CD8-positive, alpha-beta memory T cell (primary cell): Measurements from ENCODE around the gene ILK. TPM values are rescaled to one million over a fixed set of nuclear protein-coding genes. Genes with fewer than 3 reads are reported as not detected.

Source experiments
- CTCF ChIA-PET: fragments of 350-600 bp; sonication (Branson Sonifier 250); formaldehyde crosslinking; loops from one replicate; lab custom pipeline; 2021; ENCODE audit warnings: antibody characterized with exemption; lab: Charles Lee
- POLR2A ChIA-PET: fragments of 350-600 bp; sonication (Branson Sonifier 250); formaldehyde crosslinking; loops from one replicate; lab custom pipeline; 2021; ENCODE audit warnings: antibody characterized with exemption; lab: Charles Lee
- DNase-seq, 5 donors: peaks; one replicate each; pipeline versions ENCODE4 v3.0.0 to v3.0.0-alpha.2; 2020 to 2022; ENCODE audit warnings: mixed read lengths in 1 of 5
- H3K27ac ChIP-seq: one replicate; pipeline ENCODE4 v1.7.0; 2013; ENCODE audit warnings: low read depth, mild to moderate bottlenecking, low read length, moderate library complexity
- H3K27me3 ChIP-seq: 2 replicates; pipeline ENCODE4 v1.7.0; 2013; ENCODE audit warnings: low read length, mild to moderate bottlenecking; ENCODE audit not compliant: insufficient read depth, poor library complexity, severe bottlenecking
- H3K36me3 ChIP-seq: 2 replicates; pipeline ENCODE4 v1.7.0; 2013; ENCODE audit warnings: mild to moderate bottlenecking, low read length, moderate library complexity; ENCODE audit not compliant: insufficient read depth
- H3K4me1 ChIP-seq: 2 replicates; pipeline ENCODE4 v1.7.0; 2013; ENCODE audit warnings: mild to moderate bottlenecking, low read length, moderate library complexity; ENCODE audit not compliant: insufficient read depth
- H3K4me3 ChIP-seq: 2 replicates; pipeline ENCODE4 v1.7.0; 2013; ENCODE audit warnings: mild to moderate bottlenecking, low read length
- H3K9me3 ChIP-seq: 2 replicates; pipeline ENCODE4 v1.7.0; 2013; ENCODE audit warnings: mild to moderate bottlenecking, low read length
- H3K27ac Mint-ChIP-seq, 8 donors: one replicate each; pipeline ENCODE4 v1.8.0; 2020 to 2021; ENCODE audit warnings: mixed read lengths in 8 of 8, mild to moderate bottlenecking in 6 of 8, inconsistent platforms in 3 of 8, moderate library complexity in 3 of 8
- H3K27me3 Mint-ChIP-seq, 2 donors: one replicate each; pipeline ENCODE4 v1.8.0; 2020 to 2021; ENCODE audit warnings: mixed read lengths in 2 of 2, mild to moderate bottlenecking in 1 of 2, moderate library complexity in 1 of 2
- H3K36me3 Mint-ChIP-seq, 3 donors: one replicate each; pipeline ENCODE4 v1.8.0; 2020 to 2021; ENCODE audit warnings: mixed read lengths in 3 of 3, inconsistent platforms in 1 of 3, mild to moderate bottlenecking in 1 of 3
- H3K4me1 Mint-ChIP-seq, 3 donors: one replicate each; pipeline ENCODE4 v1.8.0; 2020 to 2021; ENCODE audit warnings: mixed read lengths in 3 of 3, inconsistent platforms in 1 of 3, mild to moderate bottlenecking in 1 of 3
- H3K4me3 Mint-ChIP-seq, 7 donors: one replicate each; pipeline ENCODE4 v1.8.0; 2020 to 2021; ENCODE audit warnings: mixed read lengths in 7 of 7, mild to moderate bottlenecking in 6 of 7, moderate library complexity in 4 of 7, inconsistent platforms in 2 of 7
- H3K9me3 Mint-ChIP-seq, 5 donors: one replicate each; pipeline ENCODE4 v1.8.0; 2020 to 2022; ENCODE audit warnings: mixed read lengths in 5 of 5, mild to moderate bottlenecking in 3 of 5, moderate library complexity in 2 of 5, inconsistent platforms in 1 of 5
- polyA plus RNA-seq: library from polyadenylated mRNA; unstranded; fragments of 300-500 nt; fragmentation: Illumina TruSeq; gene quantifications from one replicate; pipeline ENCODE4 v1.2.3, GENCODE V29; 2021
- total RNA-seq, 2 experiments: library from RNA; stranded (reverse); gene quantifications; one replicate each; pipeline ENCODE4 v1.2.3, GENCODE V29; 2021

Gene ILK
- total and polyA plus RNA-seq, 3 experiments from 2014 or later, result 90.1 to 111 (median 92.6) TPM

DNA sequence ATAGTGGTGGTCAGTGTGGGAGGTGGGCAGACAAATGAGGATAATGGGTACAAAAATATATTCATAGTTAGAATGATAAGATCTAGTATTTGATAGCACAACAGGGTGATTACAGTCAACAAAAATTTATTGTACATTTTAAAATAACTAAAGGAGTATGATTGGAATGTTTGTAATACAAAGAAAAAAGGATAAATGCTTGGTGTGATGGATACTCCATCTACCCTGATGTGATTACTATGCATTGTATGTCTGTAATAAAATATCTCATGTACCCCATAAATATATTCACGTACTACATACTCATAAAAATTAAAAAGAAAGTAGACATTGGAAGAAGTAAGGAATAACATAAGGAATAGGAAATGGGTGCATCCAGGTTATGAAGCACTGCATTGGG, 15.6 kb upstream of the ILK start:
- Histone ChIP-seq H3K4me3 (no peak overlapping the region), H3K27me3 (no peaks in the 10 kb centered on the region), H3K36me3 (no peaks in the 10 kb centered on the region), H3K27ac (no peak overlapping the region), H3K4me1 (no peaks in the 10 kb centered on the region), H3K9me3 (peaks cover 6% of the 10 kb centered on the region)
- CTCF ChIA-PET, result interaction anchor here (1.2 kb wide), 2 partner anchors 9 to 95 kb away, joined by 3 read pairs; partner anchors contain the start of gene MRPL17
- Mint-ChIP-seq H3K27me3 (no peaks in the 10 kb centered on the region), H3K4me1 (peaks cover under 1 to 3% (median 2%) of the 10 kb centered on the region in 3 donors), H3K36me3 (peaks cover 16 to 53% (median 24%) of the 10 kb centered on the region in 3 donors), H3K27ac (peak overlapping the region in 1 of 8 donors; percentile 78), H3K4me3 (no peak overlapping the region), H3K9me3 (peaks cover 15 to 21% (median 20%) of the 10 kb centered on the region in 5 donors)
- POLR2A ChIA-PET, result no interaction called here
- no peak for DNase-seq

DNA sequence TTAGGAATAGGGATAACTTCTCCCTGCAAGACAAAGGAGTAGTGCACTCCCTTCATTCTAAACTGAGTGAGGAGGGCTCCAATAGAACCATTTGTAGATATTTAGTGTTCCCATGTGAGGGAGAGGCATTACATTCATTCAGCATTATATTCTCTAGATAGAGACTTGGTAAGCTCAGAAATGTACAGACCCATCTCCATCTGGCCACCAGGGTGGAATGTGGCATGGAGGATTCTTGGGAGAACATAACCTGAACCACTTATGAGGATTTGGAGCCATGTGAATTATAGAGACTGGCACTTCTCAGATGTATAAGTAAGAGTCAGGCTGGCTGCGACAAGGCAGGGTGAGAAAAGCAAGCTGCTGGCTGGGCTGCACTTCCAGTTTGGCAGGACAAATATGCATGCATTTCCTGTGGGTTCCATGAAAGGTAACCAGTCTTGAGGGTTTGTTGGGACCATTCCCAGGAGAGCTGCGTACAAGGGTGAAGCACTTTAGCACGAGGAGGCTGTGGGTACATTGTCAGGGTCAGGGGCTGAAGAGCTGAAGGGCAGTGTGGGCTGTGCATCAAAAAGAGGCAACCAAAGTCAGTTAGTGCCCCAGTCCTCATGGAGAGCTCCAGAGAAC, 9.3 kb upstream of the ILK start:
- CTCF ChIA-PET, result interaction anchor here (1.2 to 3.6 kb wide), 3 partner anchors 15 to 144 kb away, joined by 3 to 14 read pairs (median 3); partner anchors contain the start of gene MRPL17
- Histone ChIP-seq H3K4me3 (no peak overlapping the region), H3K4me1 (no peaks in the 10 kb centered on the region), H3K27me3 (no peaks in the 10 kb centered on the region), H3K9me3 (no peaks in the 10 kb centered on the region), H3K27ac (no peak overlapping the region), H3K36me3 (peaks cover 2% of the 10 kb centered on the region)
- H3K9me3 Mint-ChIP-seq, result no peaks in the 10 kb centered on the region
- H3K4me1 Mint-ChIP-seq, result peaks cover 16 to 48% (median 35%) of the 10 kb centered on the region in 3 donors
- POLR2A ChIA-PET, result no interaction called here
- H3K4me3 Mint-ChIP-seq, result peak overlapping the region in 1 of 7 donors; percentile 4
- H3K36me3 Mint-ChIP-seq, result peaks cover 0 to 80% (median 14%) of the 10 kb centered on the region in 3 donors
- H3K27me3 Mint-ChIP-seq, result no peaks in the 10 kb centered on the region
- DNase-seq, result no peak
- H3K27ac Mint-ChIP-seq, result peak overlapping the region; percentile 17 to 86 (median 50)

DNA sequence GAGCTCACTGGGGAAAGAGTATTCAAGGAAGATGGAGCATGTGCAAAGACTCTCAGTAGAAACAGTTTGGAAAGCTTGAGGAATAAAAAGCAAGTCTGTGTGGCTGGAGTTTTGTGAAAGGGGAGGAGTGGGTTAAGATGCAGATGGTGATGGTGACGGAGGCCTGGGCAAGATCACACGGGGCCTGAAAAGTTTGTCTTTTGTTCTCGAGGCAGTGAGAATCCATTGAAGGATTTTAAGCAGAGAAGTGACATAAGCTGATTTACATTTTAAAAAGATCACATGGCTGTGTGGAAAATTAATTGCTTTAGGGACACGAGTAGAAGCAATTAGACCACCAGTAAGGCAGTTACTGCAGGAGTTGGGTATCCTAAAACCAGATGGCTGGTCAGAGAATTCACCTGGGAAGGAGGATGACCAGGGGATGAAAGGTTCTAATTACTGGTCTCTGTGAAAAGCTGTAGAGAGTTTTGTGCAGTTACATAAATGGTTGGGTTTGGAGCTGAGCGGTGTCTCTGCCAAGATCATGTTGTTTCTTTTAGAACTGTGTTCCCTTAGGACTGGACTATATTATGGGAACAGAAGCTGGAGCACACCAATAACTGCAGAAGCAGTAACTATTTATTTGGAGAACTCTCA, 7.2 kb upstream of the ILK start:
- peak overlapping the region in 1 of 7 donors; percentile 17 for H3K4me3 Mint-ChIP-seq
- Histone ChIP-seq H3K4me3 (no peak overlapping the region), H3K27me3 (no peaks in the 10 kb centered on the region), H3K9me3 (no peaks in the 10 kb centered on the region), H3K4me1 (peaks cover under 1% of the 10 kb centered on the region), H3K36me3 (peaks cover 23% of the 10 kb centered on the region), H3K27ac (no peak overlapping the region)
- H3K4me1 Mint-ChIP-seq, result peaks cover 22 to 58% (median 40%) of the 10 kb centered on the region in 3 donors
- CTCF ChIA-PET, result interaction anchor here (0.7 to 3.6 kb wide), 4 partner anchors 16 to 87 kb away, joined by 3 to 14 read pairs (median 4); partner anchors contain the start of genes MRPL17 and TPP1
- POLR2A ChIA-PET, result interaction anchor here (0.9 kb wide), 1 partner anchor 79 kb away, joined by 4 read pairs; no protein-coding TSS in a partner anchor
- H3K9me3 Mint-ChIP-seq, result no peaks in the 10 kb centered on the region
- H3K27ac Mint-ChIP-seq, result peak overlapping the region in 4 of 8 donors; percentile 3 to 87 (median 36)
- H3K36me3 Mint-ChIP-seq, result peaks cover 0 to 92% (median 13%) of the 10 kb centered on the region in 3 donors
- H3K27me3 Mint-ChIP-seq, result no peaks in the 10 kb centered on the region
- no peak for DNase-seq

GRCh38 chr11:6598555-6598954, 5.0 kb upstream of the ILK start:
- no peak for DNase-seq
- H3K27ac Mint-ChIP-seq, result peak overlapping the region in 6 of 8 donors; percentile 11 to 77 (median 26)
- POLR2A ChIA-PET, result no interaction called here

GRCh38 chr11:6599449-6599848, 4.1 kb upstream of the ILK start:
- Histone ChIP-seq H3K9me3 (no peaks in the 10 kb centered on the region), H3K4me3 (no peak overlapping the region), H3K36me3 (peaks cover 28% of the 10 kb centered on the region), H3K27ac (no peak overlapping the region), H3K4me1 (peaks cover 16% of the 10 kb centered on the region), H3K27me3 (no peaks in the 10 kb centered on the region)
- Mint-ChIP-seq H3K27me3 (no peaks in the 10 kb centered on the region), H3K9me3 (no peaks in the 10 kb centered on the region), H3K36me3 (peaks cover 0 to 68% (median 10%) of the 10 kb centered on the region in 3 donors), H3K4me3 (peak overlapping the region in 1 of 7 donors; percentile 73), H3K27ac (peak overlapping the region in 3 of 8 donors; percentile 35 to 67 (median 56)), H3K4me1 (peaks cover 19 to 41% (median 25%) of the 10 kb centered on the region in 3 donors)
- DNase-seq, result no peak
- ChIA-PET POLR2A (no interaction called here), CTCF (interaction anchor here (1.0 to 1.8 kb wide), 4 partner anchors 12 to 84 kb away, joined by 3 to 5 read pairs (median 4); partner anchors contain the start of gene MRPL17)

More at GRCh38 chr11:6598555-6598954, 5.0 kb upstream of the ILK start:
- no peaks in the 10 kb centered on the region for H3K9me3 ChIP-seq
- H3K27ac ChIP-seq, result no peak overlapping the region
- H3K4me3 Mint-ChIP-seq, result peak overlapping the region in 1 of 7 donors; percentile 73
- peaks cover 28% of the 10 kb centered on the region for H3K36me3 ChIP-seq
- CTCF ChIA-PET, result interaction anchor here (1.8 kb wide), 1 partner anchor 67 kb away, joined by 5 read pairs; no protein-coding TSS in a partner anchor
- H3K4me1 Mint-ChIP-seq, result peaks cover 22 to 50% (median 34%) of the 10 kb centered on the region in 3 donors
- peaks cover 15% of the 10 kb centered on the region for H3K4me1 ChIP-seq
- H3K27me3 ChIP-seq, result no peaks in the 10 kb centered on the region
- H3K27me3 Mint-ChIP-seq, result no peaks in the 10 kb centered on the region
- no peaks in the 10 kb centered on the region for H3K9me3 Mint-ChIP-seq
- no peak overlapping the region for H3K4me3 ChIP-seq
- peaks cover 0 to 77% (median 15%) of the 10 kb centered on the region in 3 donors for H3K36me3 Mint-ChIP-seq

- Histone ChIP-seq H3K9me3 (no peaks in the 10 kb centered on the region), H3K4me3 (no peak overlapping the region), H3K27me3 (no peaks in the 10 kb centered on the region), H3K36me3 (peaks cover 28% of the 10 kb centered on the region), H3K27ac (no peak overlapping the region), H3K4me1 (peaks cover 21% of the 10 kb centered on the region)
- no peaks in the 10 kb centered on the region for H3K27me3 Mint-ChIP-seq
- peak overlapping the region in 2 of 7 donors; percentile 5 to 53 for H3K4me3 Mint-ChIP-seq
- H3K27ac Mint-ChIP-seq, result peak overlapping the region in 1 of 8 donors; percentile 35
- DNase-seq, result no peak
- ChIA-PET POLR2A (no interaction called here), CTCF (interaction anchor here (1.0 to 1.8 kb wide), 4 partner anchors 13 to 83 kb away, joined by 3 to 5 read pairs (median 4); partner anchors contain the start of gene MRPL17)
- peaks cover 17 to 38% (median 22%) of the 10 kb centered on the region in 3 donors for H3K4me1 Mint-ChIP-seq
- H3K36me3 Mint-ChIP-seq, result peaks cover 0 to 65% (median 6%) of the 10 kb centered on the region in 3 donors
- H3K9me3 Mint-ChIP-seq, result no peaks in the 10 kb centered on the region
Measured at GRCh38 chr11:6599881-6600390, 3.6 kb upstream of the ILK start.

DNA sequence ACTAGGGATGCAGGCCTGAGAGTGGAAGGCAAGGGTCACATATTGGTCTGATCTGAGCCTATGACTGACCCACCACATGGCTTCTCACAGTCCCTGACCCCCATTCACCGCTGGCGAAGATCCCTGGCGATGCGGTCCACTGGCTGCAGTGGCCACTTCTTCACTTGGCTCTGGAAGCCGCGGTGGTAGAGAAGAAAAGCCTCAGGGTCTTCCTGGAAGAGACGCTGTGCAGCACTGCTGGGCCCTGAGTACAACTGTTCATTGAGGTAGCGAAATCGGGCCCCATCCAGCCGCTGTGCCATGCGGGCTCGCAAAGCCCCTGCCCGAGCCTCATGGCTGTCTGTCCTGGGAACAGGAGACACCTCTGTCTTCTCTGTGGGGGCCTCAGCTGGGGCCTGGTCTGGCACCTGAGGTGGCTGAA, 2.5 kb upstream of the ILK start:
- ChIA-PET CTCF (interaction anchor here (4.5 to 4.6 kb wide), 2 partner anchors 17 to 81 kb away, joined by 42 to 68 read pairs; partner anchors contain the start of genes MRPL17 and TPP1), POLR2A (no interaction called here)
- no peak overlapping the region for H3K4me3 ChIP-seq
- peaks cover 28% of the 10 kb centered on the region for H3K36me3 ChIP-seq
- Mint-ChIP-seq H3K4me3 (peak overlapping the region in 1 of 7 donors; percentile 53), H3K9me3 (no peaks in the 10 kb centered on the region), H3K27me3 (no peaks in the 10 kb centered on the region), H3K27ac (peak overlapping the region in 1 of 8 donors; percentile 19), H3K4me1 (peaks cover 19 to 36% (median 22%) of the 10 kb centered on the region in 3 donors), H3K36me3 (peaks cover 0 to 55% (median 6%) of the 10 kb centered on the region in 3 donors)
- no peaks in the 10 kb centered on the region for H3K27me3 ChIP-seq
- DNase-seq, result no peak
- no peak overlapping the region for H3K27ac ChIP-seq
- H3K9me3 ChIP-seq, result no peaks in the 10 kb centered on the region
- peaks cover 32% of the 10 kb centered on the region for H3K4me1 ChIP-seq
